PFSK-1 (cell line): Measurements from ENCODE around the gene INIP.

Experiments used
- FOXP2 ChIP-seq: optimal IDR thresholded peaks from 2 replicates; pipeline ENCODE3; 2011; ENCODE audit warnings: borderline replicate concordance, control low read depth, inconsistent platforms; ENCODE audit not compliant: insufficient read depth; ENCODE audit errors: extremely low read length, extremely low read depth
- POLR2AphosphoS5 ChIP-seq: IDR thresholded peaks from 2 replicates; pipeline ENCODE4 v1.6.1; 2012; ENCODE audit warnings: low read depth, mild to moderate bottlenecking, control low read depth, low read length, moderate library complexity
- REST ChIP-seq, 2 experiments: IDR thresholded peaks; 2 replicates each; pipeline versions ENCODE4 v1.6.1 to v1.8.0; 2011 to 2012; ENCODE audit warnings: low read depth in 2 of 2, low read length in 2 of 2, control low read depth in 1 of 2, inconsistent platforms in 1 of 2, mild to moderate bottlenecking in 1 of 2, moderate library complexity in 1 of 2; ENCODE audit not compliant: insufficient read depth in 1 of 2
- SIN3A ChIP-seq: IDR thresholded peaks from 2 replicates; pipeline ENCODE4 v1.6.1; 2012; ENCODE audit warnings: mild to moderate bottlenecking, low read length, moderate library complexity, borderline replicate concordance; ENCODE audit not compliant: insufficient read depth
- TAF1 ChIP-seq: IDR thresholded peaks from 2 replicates; pipeline ENCODE4 v1.6.1; 2012; ENCODE audit warnings: low read length, control low read depth, borderline replicate concordance; ENCODE audit not compliant: insufficient read depth

The INIP gene

GRCh38 chr9:112726428-112726827 is 8.5 kb upstream of the INIP start:
- TF ChIP-seq REST (IDR thresholded peaks at IDR 0.05; ENCODE audit: insufficient read depth in 1 of 2, low read depth in 2 of 2, low read length in 2 of 2) (no peak), TAF1 (no peak), POLR2AphosphoS5 (no peak), SIN3A (no peak), FOXP2 (no peak)

- TF ChIP-seq SIN3A (no peak), FOXP2 (no peak), TAF1 (no peak), REST (IDR thresholded peaks at IDR 0.05; ENCODE audit: insufficient read depth in 1 of 2, low read depth in 2 of 2, low read length in 2 of 2) (no peak), POLR2AphosphoS5 (no peak)
Observed at GRCh38 chr9:112725961-112726360, 8.0 kb upstream of the INIP start.

GRCh38 chr9:112720113-112720780 is 2.3 kb upstream of the INIP start:
- no peak for TF ChIP-seq POLR2AphosphoS5
- TF ChIP-seq SIN3A = no peak

- no peak for TF ChIP-seq TAF1
- TF ChIP-seq REST (IDR thresholded peaks at IDR 0.05; ENCODE audit: insufficient read depth in 1 of 2, low read depth in 2 of 2, low read length in 2 of 2) = no peak
- TF ChIP-seq POLR2AphosphoS5 = no peak
- TF ChIP-seq SIN3A = no peak
- TF ChIP-seq FOXP2 = no peak
Observed at GRCh38 chr9:112719696-112720095, 1.8 kb upstream of the INIP start.

- no peak for TF ChIP-seq POLR2AphosphoS5
- TF ChIP-seq REST (IDR thresholded peaks at IDR 0.05; ENCODE audit: insufficient read depth in 1 of 2, low read depth in 2 of 2, low read length in 2 of 2) = no peak
- TF ChIP-seq FOXP2 = no peak
- no peak for TF ChIP-seq TAF1
- no peak for TF ChIP-seq SIN3A
Observed at GRCh38 chr9:112719241-112719691, 1.3 kb upstream of the INIP start.
